SU-DHL-6 (cell line): ENCODE results near the gene TMEM121B.

ENCODE experiments used
- H2AFZ ChIP-seq: fragments of 200-600 bp; sonication (generic); 2 replicates; pipeline ENCODE4 v1.6.1; 2014; ENCODE audit warnings: low read depth, mild to moderate bottlenecking, moderate library complexity, mixed read lengths, antibody characterized with exemption, low read length; ENCODE audit not compliant: severe bottlenecking
- H3F3A ChIP-seq: fragments of 200-600 bp; shearing (Covaris generic); 2 replicates; pipeline ENCODE4 v1.6.0; 2016; ENCODE audit warnings: antibody characterized with exemption, mild to moderate bottlenecking; ENCODE audit not compliant: insufficient read depth
- H3K27ac ChIP-seq: fragments of 200-600 bp; sonication (generic); 2 replicates; pipeline ENCODE4 v1.5.1; 2016; ENCODE audit warnings: low read depth, mild to moderate bottlenecking, low read length, moderate library complexity, mixed read lengths
- H3K27me3 ChIP-seq: fragments of 200-600 bp; sonication (generic), shearing (Covaris generic); 2 replicates; pipeline ENCODE4 v1.6.0; 2014; ENCODE audit warnings: mild to moderate bottlenecking, low read length
- H3K36me3 ChIP-seq: fragments of 200-600 bp; sonication (generic); 2 replicates; pipeline ENCODE4 v1.6.1; 2014; ENCODE audit warnings: mild to moderate bottlenecking, low read length, mixed read lengths
- H3K4me2 ChIP-seq: fragments of 300-600, 200-600 bp; shearing (Covaris generic), sonication (generic); 2 replicates; pipeline ENCODE4 v1.6.0; 2014; ENCODE audit warnings: low read length, low read depth, mild to moderate bottlenecking; ENCODE audit not compliant: poor library complexity, severe bottlenecking
- H3K4me3 ChIP-seq: fragments of 200-600 bp; sonication (generic); 2 replicates; pipeline ENCODE4 v1.5.1; 2014; ENCODE audit warnings: antibody characterized with exemption, low read length, mild to moderate bottlenecking, mixed read lengths; ENCODE audit not compliant: insufficient read depth, poor library complexity, severe bottlenecking
- H3K79me2 ChIP-seq: fragments of 200-600 bp; sonication (generic); 2 replicates; pipeline ENCODE4 v1.6.1; 2014; ENCODE audit warnings: mild to moderate bottlenecking, low read length, moderate library complexity; ENCODE audit not compliant: insufficient read depth
- H3K9ac ChIP-seq: fragments of 200-600 bp; sonication (generic); 2 replicates; pipeline ENCODE4 v1.7.0; 2014; ENCODE audit warnings: mild to moderate bottlenecking, low read length
- H3K9me2 ChIP-seq: fragments of 200-600 bp; sonication (generic); replicated peaks from 2 replicates; pipeline ENCODE4 v1.6.1; 2014; ENCODE audit warnings: low read length; ENCODE audit not compliant: insufficient read depth
- H3K9me3 ChIP-seq: fragments of 200-600 bp; sonication (generic); 2 replicates; pipeline ENCODE4 v1.6.1; 2014; ENCODE audit warnings: low read length, mixed read lengths; ENCODE audit not compliant: insufficient read depth
- H4K20me1 ChIP-seq: fragments of 200-600 bp; sonication (generic); 2 replicates; pipeline ENCODE4 v1.6.1; 2014; ENCODE audit warnings: low read depth, mild to moderate bottlenecking, antibody characterized with exemption, low read length, moderate library complexity, mixed read lengths
- CTCF ChIP-seq: fragments of 200-600 bp; sonication (generic); IDR thresholded peaks from one replicate; pipeline ENCODE4 v1.5.1; 2017; ENCODE audit warnings: antibody characterized with exemption, mild to moderate bottlenecking, low read length, moderate library complexity; ENCODE audit not compliant: insufficient read depth, poor library complexity, severe bottlenecking
- EZH2phosphoT487 ChIP-seq: fragments of 200-600 bp; sonication (generic), shearing (Covaris generic); conservative IDR thresholded peaks from 2 replicates; pipeline ENCODE4 v1.6.1; 2018; ENCODE audit warnings: mild to moderate bottlenecking, antibody characterized with exemption, low read length, moderate library complexity, mixed read lengths

The TMEM121B gene

GRCh38 chr22:17103351-17103750 lies 17.8 kb downstream of the TMEM121B start:
- Histone ChIP-seq H3K27ac (no peak overlapping the region), H4K20me1 (no peaks in the 10 kb centered on the region), H3K4me2 (no peak overlapping the region), H3K36me3 (no peaks in the 10 kb centered on the region), H3K27me3 (no peaks in the 10 kb centered on the region), H3K79me2 (no peaks in the 10 kb centered on the region), H3K9me3 (no peaks in the 10 kb centered on the region), H3K4me3 (no peak overlapping the region), H2AFZ (no peak overlapping the region), H3F3A (no peaks in the 10 kb centered on the region), H3K9me2 (no peaks in the 10 kb centered on the region), H3K9ac (no peak overlapping the region)
- no peak for TF ChIP-seq EZH2phosphoT487
- TF ChIP-seq CTCF: no peak

GRCh38 chr22:17102297-17102667 lies 18.9 kb downstream of the TMEM121B start:
- H3K79me2 ChIP-seq: no peaks in the 10 kb centered on the region
- H3K4me2 ChIP-seq: no peak overlapping the region
- H3K9ac ChIP-seq: no peak overlapping the region
- H3K9me2 ChIP-seq: no peaks in the 10 kb centered on the region
- no peaks in the 10 kb centered on the region for H3K9me3 ChIP-seq
- no peaks in the 10 kb centered on the region for H3K36me3 ChIP-seq
- no peak overlapping the region for H2AFZ ChIP-seq
- H3K27me3 ChIP-seq: no peaks in the 10 kb centered on the region
- TF ChIP-seq EZH2phosphoT487 (no peak), CTCF (no peak)
- no peaks in the 10 kb centered on the region for H4K20me1 ChIP-seq
- H3K27ac ChIP-seq: no peak overlapping the region
- no peaks in the 10 kb centered on the region for H3F3A ChIP-seq
- H3K4me3 ChIP-seq: no peak overlapping the region

GRCh38 chr22:17101475-17102296 lies 19.5 kb downstream of the TMEM121B start:
- Histone ChIP-seq H3K9me2 (no peaks in the 10 kb centered on the region), H3K79me2 (no peaks in the 10 kb centered on the region), H4K20me1 (no peaks in the 10 kb centered on the region), H3K9ac (no peak overlapping the region), H3K9me3 (no peaks in the 10 kb centered on the region), H3K27me3 (no peaks in the 10 kb centered on the region), H3F3A (no peaks in the 10 kb centered on the region), H3K4me2 (no peak overlapping the region), H2AFZ (no peak overlapping the region), H3K36me3 (no peaks in the 10 kb centered on the region), H3K27ac (no peak overlapping the region), H3K4me3 (no peak overlapping the region)
- TF ChIP-seq EZH2phosphoT487 (no peak), CTCF (no peak)
